BLaER1 treated with 17β-estradiol and CSF1 and Interleukin-3, amounts not matched to agents 10 nM and 100 nM (cell line): ENCODE data around the gene F13B.

Experiments
- H3K27ac ChIP-seq, 11 experiments: shearing (Covaris generic); formaldehyde crosslinking; 2 replicates each; pipeline ENCODE4 v1.8.1; 2022
- H3K27me3 ChIP-seq, 11 experiments: shearing (Covaris generic); formaldehyde crosslinking; 2 replicates each; pipeline ENCODE4 v1.8.1; 2022
- H3K36me3 ChIP-seq, 11 experiments: shearing (Covaris generic); formaldehyde crosslinking; 2 replicates each; pipeline ENCODE4 v1.8.1; 2022
- H3K4me1 ChIP-seq, 10 experiments: shearing (Covaris generic); formaldehyde crosslinking; 2 replicates each; pipeline ENCODE4 v1.8.1; 2022
- H3K4me2 ChIP-seq, 11 experiments: shearing (Covaris generic); formaldehyde crosslinking; 2 replicates each; pipeline ENCODE4 v1.8.1; 2022
- H3K4me3 ChIP-seq, 10 experiments: shearing (Covaris generic); formaldehyde crosslinking; 2 replicates each; pipeline ENCODE4 v1.8.1; 2022
- H3K9ac ChIP-seq, 11 experiments: shearing (Covaris generic); formaldehyde crosslinking; 2 replicates each; pipeline ENCODE4 v1.8.1; 2022
- H3K9me3 ChIP-seq, 11 experiments: shearing (Covaris generic); formaldehyde crosslinking; replicated peaks in 1 of 11; 2 replicates each; pipeline ENCODE4 v1.8.1; 2022
- H4K20me1 ChIP-seq, 11 experiments: shearing (Covaris generic); formaldehyde crosslinking; 2 replicates each; pipeline ENCODE4 v1.8.1; 2022
- Cebpa-rat ChIP-seq, 11 experiments: shearing (Covaris generic); IDR thresholded peaks; 2 replicates each; pipeline ENCODE4 v1.8.1; 2022

F13B gene

DNA sequence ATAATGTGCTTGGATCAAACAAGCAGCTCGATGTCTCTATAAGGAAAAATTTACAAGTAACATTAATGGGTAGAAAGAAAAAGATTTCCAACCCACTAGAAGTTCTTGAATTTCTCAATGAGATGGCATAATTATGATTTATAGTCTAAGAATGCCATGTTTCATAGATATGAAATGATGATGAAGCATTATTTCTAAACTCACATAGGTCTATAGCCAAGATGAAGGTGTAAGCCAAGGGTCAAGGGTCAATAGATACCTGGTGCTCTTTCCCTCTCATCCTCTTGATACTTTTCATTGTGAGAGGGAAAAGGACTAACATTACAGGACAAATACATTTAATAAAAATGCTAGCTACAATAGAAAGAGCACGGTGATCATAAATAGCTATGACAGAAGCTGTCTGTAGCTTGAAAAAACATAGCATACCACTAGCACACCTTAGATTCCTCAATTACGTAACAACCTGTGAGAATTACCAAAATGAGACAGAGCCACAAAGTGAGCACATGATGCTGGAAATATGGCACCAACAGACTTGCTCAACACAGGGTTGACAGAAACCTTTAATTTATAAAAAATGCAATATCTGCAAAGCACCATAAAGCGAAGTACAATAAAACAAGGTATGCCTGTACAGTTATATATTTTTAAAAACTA, 26.3 kb upstream of the F13B start:
- Histone ChIP-seq H3K4me2 (no peak overlapping the region), H4K20me1 (no peaks in the 10 kb centered on the region), H3K27me3 (no peaks in the 10 kb centered on the region), H3K9me3 (no peaks in the 10 kb centered on the region), H3K9ac (no peak overlapping the region), H3K27ac (no peak overlapping the region), H3K4me1 (no peaks in the 10 kb centered on the region), H3K4me3 (no peak overlapping the region), H3K36me3 (peaks cover 6 to 86% (median 65%) of the 10 kb centered on the region in 11 experiments; a peak in 21 of 22 replicates)
- TF ChIP-seq Cebpa-rat (IDR thresholded peaks at IDR 0.05), result no peak

DNA sequence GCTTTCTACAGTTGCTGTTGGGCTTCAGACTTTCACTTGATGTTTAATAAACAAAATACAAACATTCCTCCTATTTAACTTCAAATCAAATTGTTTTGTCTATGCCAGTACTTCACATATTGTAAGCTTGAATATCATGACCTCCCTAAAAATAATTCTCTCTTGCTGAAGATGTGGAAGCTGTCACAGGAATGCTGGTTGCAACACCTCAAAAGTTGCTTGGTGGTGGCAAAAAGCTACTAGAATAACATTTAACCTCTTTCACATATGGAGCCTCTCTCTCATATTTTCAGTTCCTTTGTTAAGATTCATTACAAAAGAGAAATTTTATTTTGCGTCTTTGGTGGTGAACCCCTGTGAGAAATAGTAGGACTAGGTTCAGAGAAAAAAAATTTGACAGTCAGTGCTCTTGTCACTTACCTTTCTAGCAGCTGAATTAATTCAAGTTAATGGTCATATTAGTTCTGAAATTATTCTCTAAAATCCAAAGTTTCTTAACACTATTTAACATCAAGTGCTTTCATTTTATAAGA, 25.5 kb upstream of the F13B start:
- Histone ChIP-seq H3K27ac (no peak overlapping the region), H3K36me3 (peaks cover 13 to 89% (median 70%) of the 10 kb centered on the region in 11 experiments; a peak in 21 of 22 replicates), H3K27me3 (no peaks in the 10 kb centered on the region), H3K4me3 (no peak overlapping the region), H4K20me1 (no peaks in the 10 kb centered on the region), H3K9ac (no peak overlapping the region), H3K9me3 (no peaks in the 10 kb centered on the region), H3K4me2 (no peak overlapping the region), H3K4me1 (no peaks in the 10 kb centered on the region)
- no peak for TF ChIP-seq Cebpa-rat (IDR thresholded peaks at IDR 0.05)

DNA sequence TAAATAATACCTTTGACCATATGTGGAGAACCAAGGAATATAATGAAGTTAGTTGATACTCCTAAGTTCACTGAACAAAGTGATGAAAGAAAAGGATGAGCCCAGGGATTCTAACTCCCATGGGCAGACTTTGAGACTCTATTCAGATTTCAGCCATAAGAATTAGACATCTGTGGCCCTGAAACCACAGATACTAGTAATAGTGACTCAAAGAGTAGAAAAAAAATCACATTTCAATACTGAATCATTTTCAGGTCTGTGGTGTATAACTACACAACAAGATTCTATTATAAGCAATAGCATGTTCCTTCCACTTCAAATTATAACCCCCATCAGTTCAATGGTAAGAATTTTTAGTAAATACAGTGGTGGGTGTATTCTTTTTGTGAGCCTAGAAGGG, 16.4 kb upstream of the F13B start:
- Histone ChIP-seq H3K36me3 (peaks cover 63 to 79% (median 75%) of the 10 kb centered on the region in 11 experiments), H3K27ac (no peak overlapping the region), H4K20me1 (no peaks in the 10 kb centered on the region), H3K27me3 (no peaks in the 10 kb centered on the region), H3K9ac (no peak overlapping the region), H3K9me3 (peaks cover 33 to 54% (median 50%) of the 10 kb centered on the region in 11 experiments), H3K4me1 (peaks cover 0 to 4% (median 0%) of the 10 kb centered on the region in 10 experiments; a peak in 8 of 20 replicates), H3K4me2 (no peak overlapping the region), H3K4me3 (no peak overlapping the region)
- TF ChIP-seq Cebpa-rat (IDR thresholded peaks at IDR 0.05), result no peak

DNA sequence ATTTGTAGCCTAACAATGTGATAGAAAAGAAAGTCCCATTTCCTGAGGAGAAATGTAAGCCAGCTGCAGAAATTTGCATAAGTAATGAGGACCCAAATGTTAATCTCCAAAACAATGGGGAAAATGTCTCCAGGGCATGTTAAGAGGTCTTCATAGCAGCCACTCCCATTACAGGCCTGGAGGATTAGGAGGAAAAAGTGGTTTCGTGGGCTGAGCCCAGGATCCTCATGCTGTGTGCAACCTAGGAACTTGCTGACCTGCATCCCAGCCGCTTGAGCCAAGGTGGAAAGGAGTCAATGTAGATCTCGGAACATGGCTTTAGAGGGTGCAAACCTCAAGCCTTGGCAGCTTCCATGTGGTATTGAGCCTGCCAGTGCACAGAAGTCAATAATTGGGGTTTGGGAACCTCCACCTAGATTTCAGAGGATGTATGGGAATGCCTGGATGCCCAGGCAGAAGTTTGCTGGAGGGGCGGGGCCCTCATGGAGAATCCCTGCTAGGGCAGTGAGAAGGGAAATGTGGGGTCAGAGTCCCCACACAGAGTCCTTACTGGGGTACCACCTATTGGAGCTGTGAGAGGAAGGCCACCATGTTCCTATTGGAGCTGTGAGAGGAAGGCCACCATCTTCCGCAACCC, 14.2 kb upstream of the F13B start:
- Histone ChIP-seq H3K4me3 (no peak overlapping the region), H3K27me3 (no peaks in the 10 kb centered on the region), H3K9me3 (peaks cover 33 to 54% (median 50%) of the 10 kb centered on the region in 11 experiments), H3K9ac (no peak overlapping the region), H3K4me1 (peaks cover 0 to 10% (median 0%) of the 10 kb centered on the region in 10 experiments; a peak in 8 of 20 replicates), H4K20me1 (no peaks in the 10 kb centered on the region), H3K4me2 (no peak overlapping the region), H3K27ac (no peak overlapping the region), H3K36me3 (peaks cover 46 to 57% (median 53%) of the 10 kb centered on the region in 11 experiments)
- no peak for TF ChIP-seq Cebpa-rat (IDR thresholded peaks at IDR 0.05)

DNA sequence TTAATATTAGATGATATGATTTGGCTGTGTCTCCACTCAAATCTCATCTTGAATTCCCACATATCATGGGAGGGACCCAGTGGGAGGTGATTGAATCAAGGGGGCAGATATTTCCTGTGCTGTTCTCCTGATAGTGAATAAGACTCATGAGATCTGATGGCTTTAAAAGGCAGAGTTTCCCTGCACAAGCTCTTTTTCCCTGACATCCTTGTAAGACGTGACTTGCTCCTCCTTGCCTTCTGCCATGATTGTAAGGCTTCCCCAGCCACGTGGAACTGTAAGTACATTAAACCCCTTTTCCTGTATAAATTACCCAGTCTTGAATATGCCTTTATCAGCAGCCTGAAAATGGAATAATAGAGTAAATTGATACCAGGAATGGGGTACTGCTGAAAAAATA, 13.3 kb upstream of the F13B start:
- no peak overlapping the region for H3K9ac ChIP-seq
- H3K4me1 ChIP-seq, result peaks cover 0 to 10% (median 0%) of the 10 kb centered on the region in 10 experiments; a peak in 8 of 20 replicates
- no peaks in the 10 kb centered on the region for H4K20me1 ChIP-seq
- H3K27me3 ChIP-seq, result no peaks in the 10 kb centered on the region
- H3K9me3 ChIP-seq, result peaks cover 33 to 53% (median 49%) of the 10 kb centered on the region in 11 experiments
- H3K4me2 ChIP-seq, result no peak overlapping the region
- H3K27ac ChIP-seq, result no peak overlapping the region
- no peak for TF ChIP-seq Cebpa-rat (IDR thresholded peaks at IDR 0.05)
- H3K36me3 ChIP-seq, result peaks cover 39 to 48% (median 44%) of the 10 kb centered on the region in 11 experiments
- no peak overlapping the region for H3K4me3 ChIP-seq

DNA sequence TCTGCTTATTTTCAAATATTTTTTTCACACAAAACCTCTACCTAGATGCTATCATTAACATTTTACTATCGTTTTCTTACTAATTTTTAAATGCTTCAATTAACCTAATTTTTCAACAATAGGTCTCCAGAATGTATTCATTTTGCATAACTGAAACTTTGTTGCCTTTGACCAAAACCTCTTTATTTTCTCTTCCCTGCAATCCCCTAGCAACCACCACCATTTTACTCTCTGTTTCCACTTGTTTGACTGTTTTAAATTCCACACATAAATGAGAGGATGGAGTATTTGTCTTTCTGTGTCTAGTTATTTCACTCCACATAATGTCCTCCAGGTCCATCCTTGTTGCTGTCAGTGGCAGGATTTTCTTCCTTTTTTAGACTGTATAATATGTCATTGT, 9.5 kb upstream of the F13B start:
- TF ChIP-seq Cebpa-rat (IDR thresholded peaks at IDR 0.05), result no peak
- no peaks in the 10 kb centered on the region for H3K27me3 ChIP-seq
- peaks cover 11 to 17% (median 15%) of the 10 kb centered on the region in 11 experiments for H3K9me3 ChIP-seq
- H3K4me3 ChIP-seq, result no peak overlapping the region
- no peak overlapping the region for H3K4me2 ChIP-seq
- H3K27ac ChIP-seq, result no peak overlapping the region
- peaks cover 0 to 10% (median 0%) of the 10 kb centered on the region in 10 experiments; a peak in 8 of 20 replicates for H3K4me1 ChIP-seq
- peaks cover 3 to 11% (median 8%) of the 10 kb centered on the region in 11 experiments; a peak in 21 of 22 replicates for H3K36me3 ChIP-seq
- no peak overlapping the region for H3K9ac ChIP-seq
- H4K20me1 ChIP-seq, result no peaks in the 10 kb centered on the region

DNA sequence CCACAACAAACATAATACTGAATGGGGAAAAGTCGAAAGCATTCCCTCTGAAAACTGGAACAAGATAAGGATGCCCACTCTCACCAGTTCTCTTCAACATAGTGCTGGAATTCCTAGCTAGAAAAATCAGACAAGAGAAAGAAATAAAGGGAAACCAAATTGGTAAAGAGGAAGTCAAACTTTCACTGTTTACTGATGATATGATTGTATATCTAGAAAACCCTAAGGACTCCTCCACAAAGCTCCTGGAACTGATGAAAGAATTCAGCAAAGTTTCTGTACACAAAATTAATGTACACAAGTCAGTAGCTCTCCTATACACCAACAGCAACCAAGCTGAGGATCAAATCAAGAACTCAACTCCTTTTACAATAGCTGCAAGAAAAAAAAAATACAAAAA, 6.9 kb upstream of the F13B start:
- H3K4me2 ChIP-seq, result no peak overlapping the region
- no peaks in the 10 kb centered on the region for H4K20me1 ChIP-seq
- H3K27me3 ChIP-seq, result no peaks in the 10 kb centered on the region
- no peaks in the 10 kb centered on the region for H3K36me3 ChIP-seq
- no peak for TF ChIP-seq Cebpa-rat (IDR thresholded peaks at IDR 0.05)
- no peak overlapping the region for H3K27ac ChIP-seq
- no peak overlapping the region for H3K9ac ChIP-seq
- peaks cover 0 to 13% (median 9%) of the 10 kb centered on the region in 11 experiments; a peak in 13 of 22 replicates for H3K9me3 ChIP-seq
- peaks cover 0 to 10% (median 0%) of the 10 kb centered on the region in 10 experiments; a peak in 8 of 20 replicates for H3K4me1 ChIP-seq
- no peak overlapping the region for H3K4me3 ChIP-seq

DNA sequence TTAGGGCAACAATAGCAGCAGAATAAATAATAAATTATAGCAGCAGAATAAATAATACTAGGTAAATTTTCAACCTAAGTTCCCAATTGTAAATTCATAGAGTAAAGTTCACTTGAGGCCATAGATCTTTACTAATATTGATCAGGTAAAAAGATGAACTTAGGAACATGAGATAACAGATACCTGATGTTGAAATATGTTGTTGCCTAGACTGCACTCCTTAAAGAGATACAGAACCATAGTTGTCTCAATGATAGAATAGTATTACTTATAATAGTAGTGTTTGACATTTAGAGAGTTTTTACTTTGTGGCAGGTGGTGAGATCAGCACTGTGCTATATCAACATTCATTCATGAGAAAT, 378 bp upstream of the F13B start:
- TF ChIP-seq Cebpa-rat (IDR thresholded peaks at IDR 0.05), result no peak
- Histone ChIP-seq H3K9ac (no peak overlapping the region), H3K27ac (no peak overlapping the region), H3K27me3 (no peaks in the 10 kb centered on the region), H3K4me1 (peaks cover 0 to 10% (median 6%) of the 10 kb centered on the region in 10 experiments; a peak in 9 of 20 replicates), H3K36me3 (no peaks in the 10 kb centered on the region), H3K4me3 (no peak overlapping the region), H3K9me3 (peaks cover 0 to 16% (median 11%) of the 10 kb centered on the region in 11 experiments; a peak in 13 of 22 replicates), H3K4me2 (no peak overlapping the region), H4K20me1 (no peaks in the 10 kb centered on the region)

DNA sequence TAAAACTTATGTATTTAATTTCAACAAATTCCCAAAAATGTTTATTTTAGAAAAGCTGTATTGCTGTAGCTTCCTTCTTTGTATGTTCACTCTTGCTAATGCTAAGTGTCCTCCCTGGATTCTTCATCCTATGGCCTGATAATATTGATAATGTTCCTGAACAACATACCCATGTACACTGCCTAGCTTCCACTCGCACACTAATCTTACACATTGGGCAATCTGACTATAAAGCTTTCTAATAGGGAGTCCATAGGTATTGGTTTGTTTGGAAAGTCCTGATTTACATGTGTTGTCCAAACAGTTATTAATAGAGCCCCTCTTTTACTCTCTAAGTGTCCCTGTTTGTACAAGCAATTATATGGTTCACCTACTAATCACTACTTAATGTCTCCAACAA, 783 bp downstream of the F13B start:
- Histone ChIP-seq H3K27ac (no peak overlapping the region), H3K4me2 (no peak overlapping the region), H3K36me3 (no peaks in the 10 kb centered on the region), H3K4me1 (peaks cover 0 to 13% (median 9%) of the 10 kb centered on the region in 10 experiments; a peak in 9 of 20 replicates), H3K4me3 (no peak overlapping the region), H3K9me3 (peaks cover 0 to 16% (median 11%) of the 10 kb centered on the region in 11 experiments; a peak in 13 of 22 replicates), H4K20me1 (no peaks in the 10 kb centered on the region), H3K27me3 (no peaks in the 10 kb centered on the region), H3K9ac (no peak overlapping the region)
- TF ChIP-seq Cebpa-rat (IDR thresholded peaks at IDR 0.05), result no peak
